Measurements from ENCODE around the gene AOPEP. TPM values are rescaled to one million over a fixed set of nuclear protein-coding genes. Genes with fewer than 3 reads are reported as not detected.

Gene AOPEP
- total and polyA plus RNA-seq, 2 donors (not counting 1 experiment from before 2014, with no cell fraction given) = 66.1 to 94.1 TPM

GRCh38 chr9:94913550-94913949 is 187.1 kb downstream of the AOPEP start:
- H2AFZ ChIP-seq (ENCODE audit: low read length) = no peak overlapping the region
- H3K27ac ChIP-seq (ENCODE audit: insufficient read depth, low read length) = peak overlapping the region; percentile 16
- DNase-seq (ENCODE audit: low read depth in 2 of 2) = no peak
- no peak overlapping the region for H3K4me3 ChIP-seq (replicated peaks in 1 of 4; ENCODE audit: control extremely low read depth in 1 of 4, insufficient read depth in 1 of 4, low read depth in 3 of 4, low read length in 4 of 4)
- H3K9me3 ChIP-seq (ENCODE audit: control insufficient read depth, insufficient read depth, low read depth, low read length) = no peaks in the 10 kb centered on the region
- H3K36me3 ChIP-seq (ENCODE audit: control insufficient read depth, insufficient read depth, low read length) = no peaks in the 10 kb centered on the region
- TF ChIP-seq EZH2 (IDR thresholded peaks at IDR 0.05; ENCODE audit: low read length, missing control alignments) (no peak), CTCF (conservative IDR thresholded peaks at IDR 0.05 in 1 of 2, IDR thresholded peaks at IDR 0.05 in 1 of 2; ENCODE audit: low read depth in 1 of 2, low read length in 2 of 2) (no peak)
- H3K4me1 ChIP-seq (ENCODE audit: control insufficient read depth, extremely low read depth, insufficient read depth, low read length) = peaks cover 13% of the 10 kb centered on the region
- no peak overlapping the region for H3K4me2 ChIP-seq (ENCODE audit: extremely low read depth, insufficient read depth, low read length)
- H3K79me2 ChIP-seq (ENCODE audit: control insufficient read depth, insufficient read depth, low read length) = no peaks in the 10 kb centered on the region
- no peaks in the 10 kb centered on the region for H3K27me3 ChIP-seq (ENCODE audit: control insufficient read depth, insufficient read depth, low read length)
- no peak overlapping the region for H3K9ac ChIP-seq (ENCODE audit: insufficient read depth, low read length)
- no peaks in the 10 kb centered on the region for H4K20me1 ChIP-seq (ENCODE audit: control insufficient read depth, extremely low read depth, insufficient read depth, low read length)

- Histone ChIP-seq H4K20me1 (ENCODE audit: control insufficient read depth, extremely low read depth, insufficient read depth, low read length) (no peaks in the 10 kb centered on the region), H2AFZ (ENCODE audit: low read length) (no peak overlapping the region), H3K4me2 (ENCODE audit: extremely low read depth, insufficient read depth, low read length) (no peak overlapping the region), H3K4me1 (ENCODE audit: control insufficient read depth, extremely low read depth, insufficient read depth, low read length) (peaks cover 25% of the 10 kb centered on the region), H3K9me3 (ENCODE audit: control insufficient read depth, insufficient read depth, low read depth, low read length) (no peaks in the 10 kb centered on the region), H3K79me2 (ENCODE audit: control insufficient read depth, insufficient read depth, low read length) (no peaks in the 10 kb centered on the region), H3K27me3 (ENCODE audit: control insufficient read depth, insufficient read depth, low read length) (no peaks in the 10 kb centered on the region), H3K27ac (ENCODE audit: insufficient read depth, low read length) (no peak overlapping the region), H3K9ac (ENCODE audit: insufficient read depth, low read length) (no peak overlapping the region), H3K4me3 (replicated peaks in 1 of 4; ENCODE audit: control extremely low read depth in 1 of 4, insufficient read depth in 1 of 4, low read depth in 3 of 4, low read length in 4 of 4) (no peak overlapping the region), H3K36me3 (ENCODE audit: control insufficient read depth, insufficient read depth, low read length) (no peaks in the 10 kb centered on the region)
- DNase-seq (ENCODE audit: low read depth in 2 of 2) = no peak
- no peak for TF ChIP-seq EZH2 (IDR thresholded peaks at IDR 0.05; ENCODE audit: low read length, missing control alignments)
- TF ChIP-seq CTCF (conservative IDR thresholded peaks at IDR 0.05 in 1 of 2, IDR thresholded peaks at IDR 0.05 in 1 of 2; ENCODE audit: low read depth in 1 of 2, low read length in 2 of 2) = no peak
Measured at GRCh38 chr9:94915476-94916450, 189.3 kb downstream of the AOPEP start.

GRCh38 chr9:94916956-94917355 is 190.5 kb downstream of the AOPEP start:
- Histone ChIP-seq H3K27me3 (ENCODE audit: control insufficient read depth, insufficient read depth, low read length) (no peaks in the 10 kb centered on the region), H3K4me3 (replicated peaks in 1 of 4; ENCODE audit: control extremely low read depth in 1 of 4, insufficient read depth in 1 of 4, low read depth in 3 of 4, low read length in 4 of 4) (no peak overlapping the region), H3K9me3 (ENCODE audit: control insufficient read depth, insufficient read depth, low read depth, low read length) (no peaks in the 10 kb centered on the region), H3K27ac (ENCODE audit: insufficient read depth, low read length) (no peak overlapping the region), H3K9ac (ENCODE audit: insufficient read depth, low read length) (no peak overlapping the region), H2AFZ (ENCODE audit: low read length) (no peak overlapping the region), H3K4me2 (ENCODE audit: extremely low read depth, insufficient read depth, low read length) (no peak overlapping the region), H3K4me1 (ENCODE audit: control insufficient read depth, extremely low read depth, insufficient read depth, low read length) (peaks cover 30% of the 10 kb centered on the region), H3K36me3 (ENCODE audit: control insufficient read depth, insufficient read depth, low read length) (no peaks in the 10 kb centered on the region), H4K20me1 (ENCODE audit: control insufficient read depth, extremely low read depth, insufficient read depth, low read length) (no peaks in the 10 kb centered on the region), H3K79me2 (ENCODE audit: control insufficient read depth, insufficient read depth, low read length) (no peaks in the 10 kb centered on the region)
- DNase-seq (ENCODE audit: low read depth in 2 of 2) = no peak
- TF ChIP-seq EZH2 (IDR thresholded peaks at IDR 0.05; ENCODE audit: low read length, missing control alignments) (no peak), CTCF (conservative IDR thresholded peaks at IDR 0.05 in 1 of 2, IDR thresholded peaks at IDR 0.05 in 1 of 2; ENCODE audit: low read depth in 1 of 2, low read length in 2 of 2) (no peak)
